ENCODE data around the gene TNFAIP6. TPM values are rescaled to one million over a fixed set of nuclear protein-coding genes. Genes with fewer than 3 reads are reported as not detected.

The TNFAIP6 gene
- total RNA-seq, 1 donor from 2014 or later, result 2.3 TPM

GRCh38 chr2:151422917-151423439 lies 65.6 kb downstream of the TNFAIP6 start:
- Histone ChIP-seq H3K4me3 (ENCODE audit: low read depth, low read length) (no peak overlapping the region), H3K36me3 (ENCODE audit: control insufficient read depth, insufficient read depth, low read length) (peaks cover 4% of the 10 kb centered on the region), H3K27me3 (ENCODE audit: control insufficient read depth, insufficient read depth, low read length) (no peaks in the 10 kb centered on the region)
- TF ChIP-seq CTCF (IDR thresholded peaks at IDR 0.05; ENCODE audit: insufficient read depth, low read length, poor library complexity, severe bottlenecking), result no peak
- DNase-seq (ENCODE audit: low read depth), result no peak

GRCh38 chr2:151423760-151424159 lies 66.4 kb downstream of the TNFAIP6 start:
- H3K4me3 ChIP-seq (ENCODE audit: low read depth, low read length), result no peak overlapping the region
- H3K27me3 ChIP-seq (ENCODE audit: control insufficient read depth, insufficient read depth, low read length), result no peaks in the 10 kb centered on the region
- DNase-seq (ENCODE audit: low read depth), result no peak
- no peak for TF ChIP-seq CTCF (IDR thresholded peaks at IDR 0.05; ENCODE audit: insufficient read depth, low read length, poor library complexity, severe bottlenecking)
- peaks cover 4% of the 10 kb centered on the region for H3K36me3 ChIP-seq (ENCODE audit: control insufficient read depth, insufficient read depth, low read length)

Other genes with a start within 250 kb of the TNFAIP6 start
- gene RBM43, start 95.7 kb upstream of the TNFAIP6 start, total RNA-seq, result 1.3 and 2.2 TPM in 2 replicates
- 18.4 and 22.7 TPM in 2 replicates for gene NMI, start 67.9 kb upstream of the TNFAIP6 start, total RNA-seq
- gene RIF1, start 52.3 kb downstream of the TNFAIP6 start, total RNA-seq, result 26.6 and 32.6 TPM in 2 replicates

Data from kidney epithelial cell (primary cell).